HG03064 (cell line): Measurements from ENCODE around the gene WDFY3.

ENCODE experiments used
- ATAC-seq: cut with Tn5 transposase; IDR thresholded peaks from one replicate; pipeline ENCODE4 v1.9.1; 2021; ENCODE audit warnings: low read depth; ENCODE audit not compliant: unreplicated experiment

Gene WDFY3

GRCh38 chr4:84954982-84955567, 11.4 kb downstream of the WDFY3 start:
- no peak for ATAC-seq

GRCh38 chr4:84952776-84953175, 13.7 kb downstream of the WDFY3 start:
- no peak for ATAC-seq

GRCh38 chr4:84952004-84952403, 14.5 kb downstream of the WDFY3 start:
- no peak for ATAC-seq

DNA sequence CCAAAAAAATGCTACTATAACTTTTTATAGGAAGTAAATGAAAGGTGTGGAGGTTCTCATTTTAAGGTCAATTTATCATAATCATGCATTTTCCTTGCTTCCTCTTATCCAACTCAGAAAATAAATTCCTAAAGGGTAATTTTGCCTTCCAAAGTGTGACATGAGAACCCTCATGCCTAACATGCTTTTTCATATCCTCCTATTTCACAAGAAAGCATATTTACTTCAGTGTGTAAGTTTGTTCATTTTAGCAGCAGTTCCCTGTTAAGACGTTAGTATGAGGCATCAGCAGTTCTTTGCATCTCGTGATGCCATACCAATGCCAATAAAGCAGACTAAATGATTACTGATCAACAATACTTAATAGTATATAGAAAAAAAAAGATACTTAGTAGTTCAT, 18.4 kb downstream of the WDFY3 start:
- ATAC-seq, result no peak

DNA sequence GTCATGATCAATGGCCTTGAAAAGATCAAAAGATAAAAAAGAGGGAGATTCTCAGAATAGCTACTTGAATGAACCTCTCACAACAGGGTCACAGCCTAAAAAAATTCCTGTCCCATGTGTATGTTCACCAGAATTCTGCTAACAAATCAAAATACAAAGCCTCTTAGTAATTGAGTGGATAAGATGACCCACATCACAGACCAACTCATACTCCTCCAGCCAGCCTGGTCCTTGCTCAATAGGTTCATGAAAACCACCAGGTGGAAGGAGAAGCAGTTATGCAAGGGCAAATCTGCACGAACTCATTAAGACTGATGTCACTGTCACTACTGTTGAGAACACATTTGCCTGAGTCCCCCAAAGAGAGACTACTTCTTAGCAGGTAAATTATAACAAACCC, 21.5 kb downstream of the WDFY3 start:
- no peak for ATAC-seq

- ATAC-seq, result no peak
Measured at GRCh38 chr4:84940960-84941359, 25.5 kb downstream of the WDFY3 start.

DNA sequence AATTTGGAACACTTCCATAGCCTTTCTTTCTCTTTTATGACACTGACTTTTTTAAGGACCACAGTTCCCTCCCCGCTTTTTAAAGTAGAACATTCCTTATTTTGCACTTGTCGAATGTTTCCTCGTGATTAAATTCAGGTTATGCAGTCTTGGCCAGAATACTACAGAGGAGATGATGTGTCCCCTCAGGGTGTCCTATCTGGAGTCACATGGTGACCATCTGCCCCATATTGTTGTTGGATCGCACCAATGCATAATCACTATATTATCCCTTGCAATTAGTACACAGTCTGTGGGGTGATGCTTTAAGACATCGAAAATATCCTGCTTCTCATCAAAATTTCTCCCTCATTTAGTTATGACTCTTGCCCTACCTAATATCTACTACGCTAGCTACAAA, 27.4 kb downstream of the WDFY3 start:
- ATAC-seq, result no peak

DNA sequence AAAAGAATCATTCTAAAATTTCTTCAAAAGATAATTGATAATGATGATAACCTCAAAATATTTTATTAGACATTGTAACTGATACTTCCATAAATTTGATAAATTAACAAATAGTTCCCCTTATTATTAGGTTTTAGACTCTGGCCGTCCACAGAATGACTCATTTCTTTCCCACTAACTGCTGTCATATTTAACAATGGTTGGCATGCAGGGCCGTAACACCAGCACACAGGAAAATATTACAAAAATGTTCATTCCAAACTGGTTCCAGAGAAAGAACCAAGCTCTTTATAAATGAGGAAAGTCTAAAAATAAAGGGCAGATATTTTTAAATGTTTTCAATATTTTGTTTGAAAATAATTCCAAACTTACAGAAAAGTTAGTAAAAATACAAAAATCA, 28.2 kb downstream of the WDFY3 start:
- ATAC-seq, result no peak

- no peak for ATAC-seq
Measured at GRCh38 chr4:84937381-84937977, 29.0 kb downstream of the WDFY3 start.

DNA sequence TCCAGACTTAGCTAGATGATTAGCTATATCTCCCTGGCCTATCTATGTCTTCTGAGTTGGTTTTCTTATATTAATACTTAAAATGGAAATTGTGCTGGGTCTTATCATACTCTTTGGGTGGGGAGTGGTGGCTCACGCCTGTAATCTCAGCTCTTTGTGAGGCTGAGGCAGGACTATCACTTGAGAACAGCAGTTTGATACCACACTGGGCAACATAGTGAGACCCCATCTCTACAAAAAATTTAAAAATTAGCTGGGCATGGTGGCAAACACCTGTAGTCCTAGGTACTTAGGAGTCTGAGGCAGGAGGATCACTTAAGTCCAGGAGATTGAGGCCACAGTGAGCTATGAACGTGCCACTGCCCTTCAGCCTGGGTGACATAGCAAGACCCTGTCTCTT, 30.4 kb downstream of the WDFY3 start:
- no peak for ATAC-seq

- ATAC-seq, result no peak
Measured at GRCh38 chr4:84932462-84932861, 34.0 kb downstream of the WDFY3 start.

DNA sequence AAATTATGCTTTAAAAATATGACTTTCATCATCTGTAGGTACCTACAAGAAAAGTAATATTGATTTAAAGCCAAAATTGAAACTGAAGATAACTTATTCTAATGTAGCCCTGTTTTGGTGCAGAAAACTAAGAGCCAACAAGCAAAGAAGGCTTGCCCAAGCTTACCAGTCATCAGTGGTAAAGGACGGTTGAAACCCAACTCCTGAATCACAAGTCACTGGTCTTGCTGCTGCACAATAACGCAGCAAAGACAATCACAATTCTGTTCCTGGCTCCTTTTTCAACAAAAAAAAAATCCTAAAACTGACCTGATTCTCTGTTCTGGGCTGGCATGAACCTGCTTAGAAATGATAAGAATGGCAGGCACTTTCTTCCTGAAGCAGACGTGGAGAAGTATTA, 34.5 kb downstream of the WDFY3 start:
- ATAC-seq, result no peak

DNA sequence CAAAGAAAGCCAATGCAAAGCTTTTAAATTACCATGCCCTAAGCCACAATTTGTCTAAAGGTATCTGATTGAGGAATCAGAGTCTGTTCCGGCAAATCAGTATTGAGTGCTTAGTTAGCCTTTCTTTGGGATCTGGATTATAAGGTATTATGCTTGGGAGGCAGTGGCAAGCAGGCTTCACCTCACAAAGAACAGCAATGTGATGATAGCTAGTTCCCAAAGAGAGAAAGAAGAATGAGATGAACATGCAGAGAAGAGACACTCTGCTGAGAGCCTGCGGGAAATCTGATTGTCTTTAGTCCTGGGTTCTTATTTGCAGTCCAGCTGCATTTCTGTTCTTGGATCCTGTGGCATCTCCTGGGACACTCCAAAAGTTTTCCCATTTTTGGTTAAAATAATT, 35.2 kb downstream of the WDFY3 start:
- no peak for ATAC-seq

- no peak for ATAC-seq
Measured at GRCh38 chr4:84928089-84928488, 38.4 kb downstream of the WDFY3 start.

DNA sequence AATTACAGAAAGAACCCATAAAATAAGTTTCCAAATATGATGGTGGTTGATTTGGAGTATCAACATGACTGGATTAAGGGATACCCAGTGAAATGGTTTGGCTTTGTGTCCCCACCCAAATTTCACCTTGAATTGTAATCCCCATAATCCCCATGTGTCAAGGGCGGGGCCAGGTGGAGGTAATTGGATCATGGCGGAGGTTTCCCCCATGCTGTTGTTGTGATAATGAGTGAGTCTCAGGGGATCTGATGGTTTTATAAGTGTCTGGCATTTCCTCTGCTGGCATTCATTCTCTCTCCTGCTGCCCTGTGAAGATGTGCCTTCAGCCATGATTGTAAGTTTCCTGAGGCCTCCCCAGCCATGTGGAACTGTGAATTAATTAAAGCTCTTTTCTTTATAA, 39.1 kb downstream of the WDFY3 start:
- ATAC-seq, result no peak

GRCh38 chr4:84925558-84925957, 40.9 kb downstream of the WDFY3 start:
- no peak for ATAC-seq

DNA sequence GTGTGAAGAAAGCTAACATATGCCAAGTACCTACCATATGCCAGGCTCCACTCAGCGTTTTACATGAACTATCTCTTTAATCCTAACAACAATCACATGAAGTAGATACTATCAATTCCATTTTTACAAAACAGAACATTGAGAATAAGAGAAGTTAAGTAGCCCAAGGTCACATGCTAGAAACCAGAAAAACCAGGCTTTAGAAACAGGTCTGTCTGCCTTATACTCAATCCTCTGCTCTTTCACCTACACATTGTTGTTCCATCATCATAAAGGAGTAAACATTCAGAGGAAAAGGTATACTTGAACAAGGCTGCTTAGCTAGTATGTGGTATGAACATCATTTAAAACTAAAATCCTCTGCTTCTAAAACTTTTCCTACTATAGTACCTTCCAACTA, 42.1 kb downstream of the WDFY3 start:
- no peak for ATAC-seq

GRCh38 chr4:84920617-84921016, 45.9 kb downstream of the WDFY3 start:
- no peak for ATAC-seq

DNA sequence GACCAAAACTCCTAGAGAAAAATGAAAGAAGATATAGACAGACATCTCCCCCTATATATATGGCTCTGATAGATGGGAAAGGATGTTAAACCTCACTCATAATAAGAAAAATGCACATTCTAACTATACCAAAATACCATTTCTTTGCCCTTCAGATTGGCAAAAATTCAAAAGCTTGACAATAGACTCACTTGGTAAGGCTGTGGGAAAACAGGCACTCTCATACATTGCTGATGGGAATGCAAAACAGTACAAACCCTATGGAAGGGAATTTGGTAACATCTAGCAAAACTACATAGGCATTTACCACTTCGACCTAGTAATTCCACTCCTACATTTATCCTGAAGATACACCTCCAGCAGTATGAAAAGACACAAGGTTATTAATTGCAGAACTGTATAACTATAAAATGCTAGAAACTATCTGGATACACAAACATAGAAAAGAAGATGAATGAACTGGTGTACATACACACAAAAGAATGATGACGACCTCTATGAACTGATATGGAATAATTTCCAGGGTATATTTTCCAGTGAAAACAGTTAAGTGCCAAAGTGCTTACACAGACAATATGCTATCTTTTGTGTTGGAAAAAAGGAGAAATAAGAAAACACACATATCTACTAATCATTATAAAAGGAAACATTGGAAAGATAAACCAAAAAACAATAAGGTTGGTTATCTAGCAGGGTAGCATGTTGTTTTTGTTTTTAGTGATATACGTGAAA, 48.5 kb downstream of the WDFY3 start:
- no peak for ATAC-seq

- no peak for ATAC-seq
Measured at GRCh38 chr4:84917086-84917821, 49.2 kb downstream of the WDFY3 start.

- ATAC-seq, result no peak
Measured at GRCh38 chr4:84916227-84916626, 50.3 kb downstream of the WDFY3 start.

GRCh38 chr4:84915396-84915780, 51.1 kb downstream of the WDFY3 start:
- no peak for ATAC-seq
